ENCODE results near the gene COX7C. TPM values are rescaled to one million over a fixed set of nuclear protein-coding genes. Genes with fewer than 3 reads are reported as not detected.
"Not testable (repeated sequence)": the region's sequence is repeated elsewhere in the genome, so short reads cannot be mapped to it uniquely, and the experiment has no call there.

The COX7C gene
- 270 TPM for total RNA-seq

- DNase-seq (ENCODE audit: extremely low spot score in 2 of 2) = peak in 1 of 2 donors; percentile 89
- intact Hi-C loops (cut with DNase I) = no loop called here
- no peaks in the 10 kb centered on the region for H3K9me3 ChIP-seq
- TF ChIP-seq CTCF (IDR thresholded peaks at IDR 0.05) = no peak
- TF ChIP-seq POLR2AphosphoS5 (IDR thresholded peaks at IDR 0.05; ENCODE audit: insufficient read depth in 1 of 2, low read depth in 1 of 2) = peak; percentile 93 to 97
- peak in 1 of 2 donors; percentile 60 for TF ChIP-seq POLR2A (IDR thresholded peaks at IDR 0.05)
- H3K27ac ChIP-seq = peak within 1 kb of the TSS; percentile 89
- H3K4me3 ChIP-seq = peak within 1 kb of the TSS; percentile 70 to 88
- H3K36me3 ChIP-seq = peaks cover 0 to 28% of the 10 kb centered on the region in 2 donors
- peaks cover 15% of the 10 kb centered on the region for H3K4me1 ChIP-seq
- H3K27me3 ChIP-seq = no peaks in the 10 kb centered on the region
Observed at GRCh38 chr5:86617756-86618576, at the start of gene COX7C. TSS of gene COX7C (plus strand) at chr5:86617941. CDS start at chr5:86618056, 115 bp downstream.

GRCh38 chr5:86569522-86570426 is 48.0 kb upstream of the COX7C start:
- H3K4me1 ChIP-seq; H3K36me3 ChIP-seq; H3K27ac ChIP-seq; H3K9me3 ChIP-seq; intact Hi-C loops (cut with DNase I); DNase-seq (ENCODE audit: extremely low spot score in 2 of 2); H3K27me3 ChIP-seq; H3K4me3 ChIP-seq: not testable (repeated sequence)

- no peak for TF ChIP-seq POLR2A (IDR thresholded peaks at IDR 0.05)
- no peak for TF ChIP-seq CTCF (IDR thresholded peaks at IDR 0.05)
- TF ChIP-seq POLR2AphosphoS5 (IDR thresholded peaks at IDR 0.05; ENCODE audit: insufficient read depth in 1 of 2, low read depth in 1 of 2) = no peak
Observed at GRCh38 chr5:86570427-86571083, 47.2 kb upstream of the COX7C start.

GRCh38 chr5:86571109-86571508 is 46.6 kb upstream of the COX7C start:
- H3K27ac ChIP-seq; DNase-seq (ENCODE audit: extremely low spot score in 2 of 2); intact Hi-C loops (cut with DNase I); H3K9me3 ChIP-seq; H3K4me3 ChIP-seq; H3K27me3 ChIP-seq; H3K36me3 ChIP-seq; H3K4me1 ChIP-seq: not testable (repeated sequence)

More at GRCh38 chr5:86570427-86571083, 47.2 kb upstream of the COX7C start:
- no peak overlapping the region for H3K4me3 ChIP-seq
- no peaks in the 10 kb centered on the region for H3K27me3 ChIP-seq
- H3K9me3 ChIP-seq = no peaks in the 10 kb centered on the region
- no peak for DNase-seq (ENCODE audit: extremely low spot score in 2 of 2)
- H3K36me3 ChIP-seq = no peaks in the 10 kb centered on the region
- no peaks in the 10 kb centered on the region for H3K4me1 ChIP-seq
- intact Hi-C loops (cut with DNase I) = no loop called here
- H3K27ac ChIP-seq = no peak overlapping the region

GRCh38 chr5:86572825-86573517 is 44.8 kb upstream of the COX7C start:
- H3K27ac ChIP-seq = no peak overlapping the region
- H3K36me3 ChIP-seq = no peaks in the 10 kb centered on the region
- DNase-seq (ENCODE audit: extremely low spot score in 2 of 2) = no peak
- H3K4me1 ChIP-seq = no peaks in the 10 kb centered on the region
- TF ChIP-seq POLR2A (IDR thresholded peaks at IDR 0.05) (no peak), POLR2AphosphoS5 (IDR thresholded peaks at IDR 0.05; ENCODE audit: insufficient read depth in 1 of 2, low read depth in 1 of 2) (no peak), CTCF (IDR thresholded peaks at IDR 0.05) (no peak)
- no peak overlapping the region for H3K4me3 ChIP-seq
- intact Hi-C loops (cut with DNase I) = no loop called here
- no peaks in the 10 kb centered on the region for H3K27me3 ChIP-seq
- no peaks in the 10 kb centered on the region for H3K9me3 ChIP-seq

All from vagina (tissue), 2 donors.